Measurements from ENCODE around the gene SNTG2. TPM values are rescaled to one million over a fixed set of nuclear protein-coding genes. Genes with fewer than 3 reads are reported as not detected.

The SNTG2 gene
- total RNA-seq, 1 donor from 2014 or later: not detected

- Mint-ChIP-seq H3K4me3 (ENCODE audit: low read depth) (no peak overlapping the region), H3K27ac (no peak overlapping the region), H3K36me3 (ENCODE audit: low read depth) (no peaks in the 10 kb centered on the region), H3K9me3 (no peaks in the 10 kb centered on the region), H3K27me3 (ENCODE audit: low read depth) (no peaks in the 10 kb centered on the region), H3K4me1 (ENCODE audit: low read depth) (no peaks in the 10 kb centered on the region)
- DNase-seq (ENCODE audit: low spot score): no peak
- intact Hi-C loops (cut with micrococcal nuclease): no loop called here
Measured at GRCh38 chr2:1277634-1278033, 327.0 kb downstream of the SNTG2 start.

- Mint-ChIP-seq H3K36me3 (ENCODE audit: low read depth) (no peaks in the 10 kb centered on the region), H3K9me3 (no peaks in the 10 kb centered on the region)
Measured at GRCh38 chr2:1278125-1278524, 327.5 kb downstream of the SNTG2 start.

GRCh38 chr2:1278861-1279260 is 328.2 kb downstream of the SNTG2 start:
- Mint-ChIP-seq H3K27me3 (ENCODE audit: low read depth) (no peaks in the 10 kb centered on the region), H3K4me3 (ENCODE audit: low read depth) (no peak overlapping the region), H3K36me3 (ENCODE audit: low read depth) (no peaks in the 10 kb centered on the region), H3K9me3 (no peaks in the 10 kb centered on the region), H3K4me1 (ENCODE audit: low read depth) (no peaks in the 10 kb centered on the region), H3K27ac (no peak overlapping the region)
- DNase-seq (ENCODE audit: low spot score): no peak
- intact Hi-C loops (cut with micrococcal nuclease): no loop called here

More at GRCh38 chr2:1278125-1278524, 327.5 kb downstream of the SNTG2 start:
- Mint-ChIP-seq H3K4me1 (ENCODE audit: low read depth) (no peaks in the 10 kb centered on the region), H3K4me3 (ENCODE audit: low read depth) (no peak overlapping the region), H3K27ac (no peak overlapping the region), H3K27me3 (ENCODE audit: low read depth) (no peaks in the 10 kb centered on the region)
- no peak for DNase-seq (ENCODE audit: low spot score)
- intact Hi-C loops (cut with micrococcal nuclease): no loop called here

- Mint-ChIP-seq H3K36me3 (ENCODE audit: low read depth) (no peaks in the 10 kb centered on the region), H3K9me3 (no peaks in the 10 kb centered on the region), H3K4me1 (ENCODE audit: low read depth) (no peaks in the 10 kb centered on the region), H3K27ac (no peak overlapping the region), H3K4me3 (ENCODE audit: low read depth) (no peak overlapping the region), H3K27me3 (ENCODE audit: low read depth) (no peaks in the 10 kb centered on the region)
- DNase-seq (ENCODE audit: low spot score): no peak
- intact Hi-C loops (cut with micrococcal nuclease): no loop called here
Measured at GRCh38 chr2:1282552-1282951, 331.9 kb downstream of the SNTG2 start.

GRCh38 chr2:1283020-1283801 is 332.6 kb downstream of the SNTG2 start:
- no peaks in the 10 kb centered on the region for H3K27me3 Mint-ChIP-seq (ENCODE audit: low read depth)
- no peaks in the 10 kb centered on the region for H3K9me3 Mint-ChIP-seq
- DNase-seq (ENCODE audit: low spot score): no peak
- no peaks in the 10 kb centered on the region for H3K4me1 Mint-ChIP-seq (ENCODE audit: low read depth)
- H3K36me3 Mint-ChIP-seq (ENCODE audit: low read depth): no peaks in the 10 kb centered on the region
- H3K27ac Mint-ChIP-seq: no peak overlapping the region
- intact Hi-C loops (cut with micrococcal nuclease): no loop called here
- no peak overlapping the region for H3K4me3 Mint-ChIP-seq (ENCODE audit: low read depth)

- H3K9me3 Mint-ChIP-seq: no peaks in the 10 kb centered on the region
- H3K4me1 Mint-ChIP-seq (ENCODE audit: low read depth): no peaks in the 10 kb centered on the region
- no peaks in the 10 kb centered on the region for H3K27me3 Mint-ChIP-seq (ENCODE audit: low read depth)
- no peak for DNase-seq (ENCODE audit: low spot score)
- no peak overlapping the region for H3K4me3 Mint-ChIP-seq (ENCODE audit: low read depth)
- no peaks in the 10 kb centered on the region for H3K36me3 Mint-ChIP-seq (ENCODE audit: low read depth)
- intact Hi-C loops (cut with micrococcal nuclease): no loop called here
- H3K27ac Mint-ChIP-seq: no peak overlapping the region
Measured at GRCh38 chr2:1283871-1284270, 333.2 kb downstream of the SNTG2 start.

GRCh38 chr2:1286929-1287328 is 336.3 kb downstream of the SNTG2 start:
- H3K9me3 Mint-ChIP-seq: no peaks in the 10 kb centered on the region
- no peaks in the 10 kb centered on the region for H3K4me1 Mint-ChIP-seq (ENCODE audit: low read depth)
- intact Hi-C loops (cut with micrococcal nuclease): no loop called here
- H3K36me3 Mint-ChIP-seq (ENCODE audit: low read depth): no peaks in the 10 kb centered on the region
- H3K4me3 Mint-ChIP-seq (ENCODE audit: low read depth): no peak overlapping the region
- DNase-seq (ENCODE audit: low spot score): no peak
- no peaks in the 10 kb centered on the region for H3K27me3 Mint-ChIP-seq (ENCODE audit: low read depth)
- H3K27ac Mint-ChIP-seq: no peak overlapping the region

GRCh38 chr2:1287427-1287826 is 336.8 kb downstream of the SNTG2 start:
- Mint-ChIP-seq H3K9me3 (no peaks in the 10 kb centered on the region), H3K4me3 (ENCODE audit: low read depth) (no peak overlapping the region), H3K4me1 (ENCODE audit: low read depth) (no peaks in the 10 kb centered on the region), H3K27ac (no peak overlapping the region), H3K27me3 (ENCODE audit: low read depth) (no peaks in the 10 kb centered on the region), H3K36me3 (ENCODE audit: low read depth) (no peaks in the 10 kb centered on the region)
- intact Hi-C loops (cut with micrococcal nuclease): no loop called here
- no peak for DNase-seq (ENCODE audit: low spot score)

GRCh38 chr2:1294900-1295299 is 344.3 kb downstream of the SNTG2 start:
- no peaks in the 10 kb centered on the region for H3K27me3 Mint-ChIP-seq (ENCODE audit: low read depth)
- H3K4me1 Mint-ChIP-seq (ENCODE audit: low read depth): no peaks in the 10 kb centered on the region
- H3K9me3 Mint-ChIP-seq: no peaks in the 10 kb centered on the region
- no peak overlapping the region for H3K27ac Mint-ChIP-seq
- H3K36me3 Mint-ChIP-seq (ENCODE audit: low read depth): no peaks in the 10 kb centered on the region
- intact Hi-C loops (cut with micrococcal nuclease): no loop called here
- H3K4me3 Mint-ChIP-seq (ENCODE audit: low read depth): no peak overlapping the region
- DNase-seq (ENCODE audit: low spot score): no peak

- Mint-ChIP-seq H3K4me3 (ENCODE audit: low read depth) (no peak overlapping the region), H3K36me3 (ENCODE audit: low read depth) (no peaks in the 10 kb centered on the region), H3K9me3 (no peaks in the 10 kb centered on the region), H3K27ac (no peak overlapping the region), H3K4me1 (ENCODE audit: low read depth) (no peaks in the 10 kb centered on the region), H3K27me3 (ENCODE audit: low read depth) (no peaks in the 10 kb centered on the region)
- intact Hi-C loops (cut with micrococcal nuclease): no loop called here
- no peak for DNase-seq (ENCODE audit: low spot score)
Measured at GRCh38 chr2:1295740-1296139, 345.1 kb downstream of the SNTG2 start.

GRCh38 chr2:1297372-1298159 is 346.9 kb downstream of the SNTG2 start:
- no peak for DNase-seq (ENCODE audit: low spot score)
- H3K27ac Mint-ChIP-seq: no peak overlapping the region
- H3K9me3 Mint-ChIP-seq: no peaks in the 10 kb centered on the region
- peaks cover 4% of the 10 kb centered on the region for H3K4me1 Mint-ChIP-seq (ENCODE audit: low read depth)
- H3K36me3 Mint-ChIP-seq (ENCODE audit: low read depth): no peaks in the 10 kb centered on the region
- H3K4me3 Mint-ChIP-seq (ENCODE audit: low read depth): no peak overlapping the region
- H3K27me3 Mint-ChIP-seq (ENCODE audit: low read depth): no peaks in the 10 kb centered on the region
- intact Hi-C loops (cut with micrococcal nuclease): no loop called here

- peaks cover 15% of the 10 kb centered on the region for H3K4me1 Mint-ChIP-seq (ENCODE audit: low read depth)
- no peaks in the 10 kb centered on the region for H3K9me3 Mint-ChIP-seq
- no peak overlapping the region for H3K27ac Mint-ChIP-seq
- no peaks in the 10 kb centered on the region for H3K27me3 Mint-ChIP-seq (ENCODE audit: low read depth)
- H3K4me3 Mint-ChIP-seq (ENCODE audit: low read depth): no peak overlapping the region
- intact Hi-C loops (cut with micrococcal nuclease): no loop called here
- no peaks in the 10 kb centered on the region for H3K36me3 Mint-ChIP-seq (ENCODE audit: low read depth)
- DNase-seq (ENCODE audit: low spot score): no peak
Measured at GRCh38 chr2:1299043-1299442, 348.4 kb downstream of the SNTG2 start.

- H3K27ac Mint-ChIP-seq: no peak overlapping the region
- DNase-seq (ENCODE audit: low spot score): no peak
- H3K4me3 Mint-ChIP-seq (ENCODE audit: low read depth): no peak overlapping the region
- H3K9me3 Mint-ChIP-seq: no peaks in the 10 kb centered on the region
- H3K4me1 Mint-ChIP-seq (ENCODE audit: low read depth): peaks cover 15% of the 10 kb centered on the region
- H3K27me3 Mint-ChIP-seq (ENCODE audit: low read depth): no peaks in the 10 kb centered on the region
- intact Hi-C loops (cut with micrococcal nuclease): no loop called here
- H3K36me3 Mint-ChIP-seq (ENCODE audit: low read depth): no peaks in the 10 kb centered on the region
Measured at GRCh38 chr2:1300284-1300683, 349.6 kb downstream of the SNTG2 start.

All from activated T-helper 2 cell treated with anti-CD3 and anti-CD28 coated beads, Interferon-gamma antibody, Interleukin-2, Interleukin-4, amounts not matched to agents 10 μg/mL and 5 μg/mL and 100 μg/mL, durations not matched to agents 14 hours and 24 hours and 36 hours (primary cell).